ENCODE measurements around the gene JARID2. TPM values are rescaled to one million over a fixed set of nuclear protein-coding genes. Genes with fewer than 3 reads are reported as not detected.
A peak's percentile ranks its signal among the peaks of the same experiment; 100 is the strongest.

JARID2 gene
- polyA plus RNA-seq, 1 experiment: 9.7 TPM

GRCh38 chr6:15398633-15399275 is 152.9 kb downstream of the JARID2 start:
- CTCF ChIA-PET: interaction anchor here (1.0 to 2.6 kb wide), 2 partner anchors 9 to 150 kb away, joined by 4 to 13 read pairs; no protein-coding TSS in a partner anchor
- Histone ChIP-seq H3K9me3 (ENCODE audit: control insufficient read depth, insufficient read depth, low read length) (peaks cover 3% of the 10 kb centered on the region; the same call in 1 of the 2 replicates), H3K27me3 (ENCODE audit: control insufficient read depth, insufficient read depth, low read length) (no peaks in the 10 kb centered on the region), H3K27ac (ENCODE audit: low read depth, low read length) (no peak overlapping the region), H3K4me3 (ENCODE audit: low read depth, low read length) (no peak overlapping the region)
- DNase-seq (ENCODE audit: low read depth, low spot score): no peak
- TF ChIP-seq CTCF (IDR thresholded peaks at IDR 0.05; ENCODE audit: low read depth, low read length): no peak
- POLR2A ChIA-PET: no interaction called here

- TF ChIP-seq CTCF (IDR thresholded peaks at IDR 0.05; ENCODE audit: low read depth, low read length): no peak
- ChIA-PET POLR2A (no interaction called here), CTCF (interaction anchor here (1.0 to 2.6 kb wide), 3 partner anchors 10 to 151 kb away, joined by 4 to 13 read pairs (median 5); no protein-coding TSS in a partner anchor)
- H3K9me3 ChIP-seq (ENCODE audit: control insufficient read depth, insufficient read depth, low read length): no peaks in the 10 kb centered on the region
- DNase-seq (ENCODE audit: low read depth, low spot score): peak; percentile 48
- H3K27ac ChIP-seq (ENCODE audit: low read depth, low read length): no peak overlapping the region
- H3K4me3 ChIP-seq (ENCODE audit: low read depth, low read length): peak overlapping the region; percentile 33
- H3K27me3 ChIP-seq (ENCODE audit: control insufficient read depth, insufficient read depth, low read length): no peaks in the 10 kb centered on the region
These were observed 154.0 kb downstream of the JARID2 start for GRCh38 chr6:15399641-15400470.

GRCh38 chr6:15400572-15401004 is 154.7 kb downstream of the JARID2 start:
- CTCF ChIA-PET: interaction anchor here (1.4 to 2.6 kb wide), 2 partner anchors 10 to 40 kb away, joined by 5 to 13 read pairs; no protein-coding TSS in a partner anchor
- peak overlapping the region; percentile 33 for H3K4me3 ChIP-seq (ENCODE audit: low read depth, low read length)
- no peak overlapping the region for H3K27ac ChIP-seq (ENCODE audit: low read depth, low read length)
- no peak for DNase-seq (ENCODE audit: low read depth, low spot score)
- TF ChIP-seq CTCF (IDR thresholded peaks at IDR 0.05; ENCODE audit: low read depth, low read length): no peak
- no peaks in the 10 kb centered on the region for H3K9me3 ChIP-seq (ENCODE audit: control insufficient read depth, insufficient read depth, low read length)
- no peaks in the 10 kb centered on the region for H3K27me3 ChIP-seq (ENCODE audit: control insufficient read depth, insufficient read depth, low read length)
- POLR2A ChIA-PET: no interaction called here

GRCh38 chr6:15401120-15401519 is 155.3 kb downstream of the JARID2 start:
- ChIA-PET POLR2A (no interaction called here), CTCF (interaction anchor here (2.6 kb wide), 1 partner anchor 11 kb away, joined by 13 read pairs; no protein-coding TSS in a partner anchor)
- DNase-seq (ENCODE audit: low read depth, low spot score): no peak
- TF ChIP-seq CTCF (IDR thresholded peaks at IDR 0.05; ENCODE audit: low read depth, low read length): no peak
- no peak overlapping the region for H3K4me3 ChIP-seq (ENCODE audit: low read depth, low read length)
- H3K9me3 ChIP-seq (ENCODE audit: control insufficient read depth, insufficient read depth, low read length): no peaks in the 10 kb centered on the region
- H3K27me3 ChIP-seq (ENCODE audit: control insufficient read depth, insufficient read depth, low read length): no peaks in the 10 kb centered on the region
- no peak overlapping the region for H3K27ac ChIP-seq (ENCODE audit: low read depth, low read length)
